Rectal smooth muscle tissue (tissue), 1 donor: ENCODE data around the gene EMB.
A peak's percentile ranks its signal among the peaks of the same experiment; 100 is the strongest.
"Not testable (repeated sequence)": the region's sequence is repeated elsewhere in the genome, so short reads cannot be mapped to it uniquely, and the experiment has no call there.

Experiments
- H3K27ac ChIP-seq: one replicate; pipeline ENCODE4 v1.7.0; 2013; ENCODE audit warnings: low read depth, low read length, inconsistent platforms
- H3K27me3 ChIP-seq: one replicate; pipeline ENCODE4 v1.7.0; 2013; ENCODE audit warnings: low read length; ENCODE audit not compliant: control insufficient read depth, insufficient read depth
- H3K36me3 ChIP-seq: one replicate; pipeline ENCODE4 v1.7.0; 2013; ENCODE audit warnings: low read length; ENCODE audit not compliant: control insufficient read depth, insufficient read depth
- H3K4me1 ChIP-seq: one replicate; pipeline ENCODE4 v1.7.0; 2013; ENCODE audit warnings: low read length; ENCODE audit not compliant: control insufficient read depth, insufficient read depth
- H3K4me3 ChIP-seq: one replicate; pipeline ENCODE4 v1.7.0; 2013; ENCODE audit warnings: low read length
- H3K9ac ChIP-seq: one replicate; pipeline ENCODE4 v1.7.0; 2013; ENCODE audit warnings: low read length

The EMB gene

DNA sequence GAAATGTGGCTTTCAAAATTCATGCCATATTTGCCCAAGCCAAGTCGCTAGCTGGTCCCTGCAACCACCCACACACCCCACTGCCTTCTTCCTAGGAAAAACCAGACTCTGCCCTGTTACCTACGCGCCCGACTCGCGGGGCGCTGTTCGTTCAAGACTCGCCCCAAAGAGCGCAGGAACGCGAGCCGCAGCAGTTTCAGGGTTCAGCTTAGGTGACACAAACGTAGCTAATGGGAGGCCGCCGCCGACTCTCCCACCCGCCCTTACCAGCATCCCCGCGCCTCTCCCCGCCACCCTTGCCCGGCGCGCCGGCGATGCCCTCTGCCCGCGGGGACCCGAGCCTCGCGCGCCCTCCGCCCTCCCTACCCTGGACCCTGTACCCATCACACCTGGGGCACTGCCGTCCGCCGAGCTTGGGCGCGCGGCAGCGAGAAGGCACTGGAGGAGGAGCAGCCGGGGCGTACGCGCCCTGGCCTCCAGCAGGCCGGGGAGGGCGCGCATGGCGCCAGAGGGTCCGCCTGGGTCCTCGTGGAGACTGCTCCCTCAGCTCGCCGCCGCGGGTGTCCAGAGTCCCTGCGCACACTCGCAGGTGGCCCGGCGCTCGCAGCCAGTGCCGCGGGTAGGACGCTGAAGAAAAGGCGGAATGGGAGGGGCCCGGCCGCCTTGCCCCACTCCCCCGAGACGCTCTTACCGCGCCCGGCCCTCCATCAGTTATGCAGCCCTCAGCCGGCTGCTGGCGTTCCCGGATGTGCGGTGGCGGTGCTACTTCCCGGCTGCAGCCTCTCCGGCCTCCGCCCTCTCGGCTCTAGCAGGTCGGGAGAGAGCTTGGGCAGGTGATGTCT, at the start of gene EMB:
TSS of gene EMB (minus strand) at position 638 of the 842 bp plus-strand sequence. CDS start at position 501, 137 bp downstream.
- Histone ChIP-seq H3K36me3 (no peaks in the 10 kb centered on the region), H3K4me3 (peak within 1 kb of the TSS; percentile 58), H3K9ac (no peak within 1 kb of the TSS), H3K4me1 (no peaks in the 10 kb centered on the region), H3K27ac (no peak within 1 kb of the TSS), H3K27me3 (no peaks in the 10 kb centered on the region)

- not testable (repeated sequence) for H3K4me3 ChIP-seq, H3K36me3 ChIP-seq, H3K27me3 ChIP-seq, H3K27ac ChIP-seq, H3K4me1 ChIP-seq, H3K9ac ChIP-seq
Observed at GRCh38 chr5:50489491-50489890, 48.4 kb upstream of the EMB start.

- H3K4me3 ChIP-seq, H3K9ac ChIP-seq, H3K27ac ChIP-seq, H3K36me3 ChIP-seq, H3K27me3 ChIP-seq, H3K4me1 ChIP-seq: not testable (repeated sequence)
Observed at GRCh38 chr5:50478790-50479189, 37.7 kb upstream of the EMB start.

- H3K36me3 ChIP-seq = no peaks in the 10 kb centered on the region
- no peaks in the 10 kb centered on the region for H3K4me1 ChIP-seq
- H3K27me3 ChIP-seq = no peaks in the 10 kb centered on the region
- no peak overlapping the region for H3K9ac ChIP-seq
- H3K27ac ChIP-seq = no peak overlapping the region
- H3K4me3 ChIP-seq = no peak overlapping the region
Observed at GRCh38 chr5:50476549-50476948, 35.5 kb upstream of the EMB start.

- not testable (repeated sequence) for H3K27ac ChIP-seq, H3K36me3 ChIP-seq, H3K9ac ChIP-seq, H3K4me1 ChIP-seq, H3K27me3 ChIP-seq, H3K4me3 ChIP-seq
Observed at GRCh38 chr5:50465015-50465414, 23.9 kb upstream of the EMB start.

- H3K9ac ChIP-seq = no peak overlapping the region
- no peak overlapping the region for H3K27ac ChIP-seq
- H3K4me1 ChIP-seq = no peaks in the 10 kb centered on the region
- H3K27me3 ChIP-seq = no peaks in the 10 kb centered on the region
- no peaks in the 10 kb centered on the region for H3K36me3 ChIP-seq
- no peak overlapping the region for H3K4me3 ChIP-seq
Observed at GRCh38 chr5:50463726-50464125, 22.6 kb upstream of the EMB start.

DNA sequence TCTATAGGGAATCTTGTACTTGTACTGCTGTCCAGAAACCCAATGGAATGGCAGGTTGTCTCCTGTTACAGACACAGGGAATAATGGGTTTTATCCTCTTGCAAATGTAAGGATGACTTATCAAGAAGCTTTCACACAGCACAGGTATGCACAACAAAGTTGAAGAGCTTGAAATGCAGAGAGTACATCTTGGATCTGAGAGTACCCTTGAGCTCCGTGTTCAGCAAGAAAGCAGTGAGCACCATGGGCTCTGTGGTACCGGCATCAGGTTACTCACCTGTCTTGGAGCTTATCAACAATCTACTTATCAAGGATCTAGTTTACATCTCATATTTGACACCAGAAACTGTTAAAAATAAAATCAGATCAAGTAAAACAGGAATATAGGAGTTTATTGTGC, 22.0 kb upstream of the EMB start:
- Histone ChIP-seq H3K27ac (no peak overlapping the region), H3K36me3 (no peaks in the 10 kb centered on the region), H3K4me1 (no peaks in the 10 kb centered on the region), H3K27me3 (no peaks in the 10 kb centered on the region), H3K4me3 (no peak overlapping the region), H3K9ac (no peak overlapping the region)

DNA sequence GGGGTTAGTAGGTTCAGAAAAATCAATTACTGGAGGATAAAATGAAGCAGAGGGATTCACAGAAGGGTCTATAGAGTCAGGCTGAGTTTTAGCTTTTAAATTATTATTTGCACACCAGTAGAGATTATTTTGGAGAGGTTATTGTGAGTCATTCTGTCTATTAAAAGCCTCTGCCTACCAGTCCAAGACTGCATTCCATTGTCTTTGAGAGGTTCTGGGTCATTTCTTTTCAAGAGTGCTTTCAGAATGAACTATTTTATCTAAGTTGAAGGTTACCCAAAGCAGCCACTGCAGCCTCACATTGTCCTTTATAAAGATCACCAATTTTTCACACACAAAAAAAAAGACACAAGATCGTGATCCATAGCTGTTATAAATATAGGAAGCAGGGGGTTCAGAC, 21.5 kb upstream of the EMB start:
- not testable (repeated sequence) for H3K4me1 ChIP-seq, H3K27me3 ChIP-seq, H3K36me3 ChIP-seq, H3K4me3 ChIP-seq, H3K9ac ChIP-seq, H3K27ac ChIP-seq

- H3K27ac ChIP-seq, H3K36me3 ChIP-seq, H3K4me1 ChIP-seq, H3K27me3 ChIP-seq, H3K4me3 ChIP-seq, H3K9ac ChIP-seq: not testable (repeated sequence)
Observed at GRCh38 chr5:50458372-50458771, 17.3 kb upstream of the EMB start.

DNA sequence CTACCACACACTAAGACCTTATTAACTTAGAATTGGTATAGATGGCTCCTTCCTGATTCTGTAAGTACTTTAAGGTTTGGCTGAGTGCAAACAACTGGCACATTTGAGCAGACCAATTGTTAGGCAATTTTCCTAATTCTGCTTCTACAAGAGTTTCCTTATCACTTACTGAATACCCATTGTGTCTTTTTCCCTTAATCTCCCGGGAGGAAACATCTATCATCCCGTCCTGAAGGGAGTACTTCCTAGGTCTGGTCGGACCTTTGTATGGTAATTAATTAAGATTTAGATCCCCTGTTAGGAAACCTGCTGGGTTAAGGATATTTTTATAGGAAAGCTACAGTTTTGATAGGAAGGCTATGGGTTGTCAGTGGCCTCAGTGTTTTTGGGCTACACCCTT, 8.2 kb upstream of the EMB start:
- not testable (repeated sequence) for H3K4me3 ChIP-seq, H3K27me3 ChIP-seq, H3K27ac ChIP-seq, H3K9ac ChIP-seq, H3K36me3 ChIP-seq, H3K4me1 ChIP-seq

GRCh38 chr5:50447941-50448340, 6.9 kb upstream of the EMB start:
- Histone ChIP-seq H3K9ac (no peak overlapping the region), H3K27ac (no peak overlapping the region), H3K27me3 (no peaks in the 10 kb centered on the region), H3K4me1 (no peaks in the 10 kb centered on the region), H3K36me3 (no peaks in the 10 kb centered on the region), H3K4me3 (no peak overlapping the region)

DNA sequence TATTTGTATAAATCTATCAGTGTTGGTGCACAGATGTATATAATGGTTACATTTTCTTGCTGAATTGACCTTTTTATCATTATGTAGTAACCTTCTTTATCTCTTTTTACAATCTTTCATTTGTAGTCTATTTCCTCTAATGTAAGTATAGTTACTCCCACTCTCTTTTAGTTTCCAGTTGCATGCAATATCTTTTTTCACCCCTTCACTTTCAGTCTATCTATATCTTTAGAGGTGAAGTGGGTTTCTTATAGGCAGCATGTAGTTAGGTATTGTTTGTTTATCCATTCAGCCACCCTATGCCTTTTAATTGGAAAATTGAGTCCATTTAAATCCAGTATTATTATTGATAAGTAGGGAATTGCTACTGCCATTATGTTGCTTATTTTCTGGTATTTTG, 6.1 kb upstream of the EMB start:
- Histone ChIP-seq H3K4me1 (no peaks in the 10 kb centered on the region), H3K9ac (no peak overlapping the region), H3K27ac (no peak overlapping the region), H3K27me3 (no peaks in the 10 kb centered on the region), H3K4me3 (no peak overlapping the region), H3K36me3 (no peaks in the 10 kb centered on the region)

- H3K9ac ChIP-seq = no peak overlapping the region
- no peaks in the 10 kb centered on the region for H3K36me3 ChIP-seq
- H3K27ac ChIP-seq = no peak overlapping the region
- H3K27me3 ChIP-seq = no peaks in the 10 kb centered on the region
- no peak overlapping the region for H3K4me3 ChIP-seq
- no peaks in the 10 kb centered on the region for H3K4me1 ChIP-seq
Observed at GRCh38 chr5:50445296-50445949, 4.3 kb upstream of the EMB start.
